ENCODE measurements around the gene GRB2. TPM values are rescaled to one million over a fixed set of nuclear protein-coding genes. Genes with fewer than 3 reads are reported as not detected.

The GRB2 gene
- total and polyA plus RNA-seq, 8 donors, result 18.5 to 64.7 (median 30.8) TPM

- FAIRE-seq, result no peak
- Histone ChIP-seq H3K4me3 (no peak overlapping the region), H3K36me3 (no peaks in the 10 kb centered on the region), H3K27me3 (no peaks in the 10 kb centered on the region), H3K9me3 (no peaks in the 10 kb centered on the region), H3K27ac (no peak overlapping the region), H3K4me1 (peaks cover 0 to 13% (median 9%) of the 10 kb centered on the region in 3 donors)
- ATAC-seq, result no peak
- 67 to 84% methylated on average over 3 of the region's 3 CpGs for WGBS, 2 donors
- intact Hi-C loops (cut with DNase I), result no loop called here
- TF ChIP-seq CTCF (IDR thresholded peaks at IDR 0.05), result no peak
- no peak for DNase-seq
Observed at GRCh38 chr17:75388476-75389030, 16.9 kb downstream of the GRB2 start.

GRCh38 chr17:75387771-75388170 is 17.7 kb downstream of the GRB2 start:
- ATAC-seq, result no peak
- no peak for TF ChIP-seq CTCF (IDR thresholded peaks at IDR 0.05)
- Histone ChIP-seq H3K4me1 (peaks cover 0 to 11% (median 3%) of the 10 kb centered on the region in 3 donors), H3K27me3 (no peaks in the 10 kb centered on the region), H3K4me3 (no peak overlapping the region), H3K9me3 (no peaks in the 10 kb centered on the region), H3K36me3 (no peaks in the 10 kb centered on the region), H3K27ac (no peak overlapping the region)
- intact Hi-C loops (cut with DNase I), result no loop called here
- no peak for DNase-seq
- FAIRE-seq, result no peak
- 89 to 92% methylated on average over 3 of the region's 3 CpGs for WGBS, 2 donors

- peaks cover 0 to 4% (median 3%) of the 10 kb centered on the region in 3 donors for H3K4me1 ChIP-seq
- intact Hi-C loops (cut with DNase I), result no loop called here
- no peak overlapping the region for H3K27ac ChIP-seq
- FAIRE-seq, result no peak
- H3K27me3 ChIP-seq, result no peaks in the 10 kb centered on the region
- no peak overlapping the region for H3K4me3 ChIP-seq
- H3K9me3 ChIP-seq, result no peaks in the 10 kb centered on the region
- DNase-seq, result no peak
- no peaks in the 10 kb centered on the region for H3K36me3 ChIP-seq
- TF ChIP-seq CTCF (IDR thresholded peaks at IDR 0.05), result no peak
- no peak for ATAC-seq
Observed at GRCh38 chr17:75386430-75386829, 19.0 kb downstream of the GRB2 start.

- Histone ChIP-seq H3K36me3 (no peaks in the 10 kb centered on the region), H3K27ac (no peak overlapping the region), H3K9me3 (no peaks in the 10 kb centered on the region), H3K4me1 (peaks cover 0 to 5% (median 4%) of the 10 kb centered on the region in 3 donors), H3K27me3 (no peaks in the 10 kb centered on the region), H3K4me3 (no peak overlapping the region)
- DNase-seq, result no peak
- no peak for ATAC-seq
- no peak for FAIRE-seq
- intact Hi-C loops (cut with DNase I), result no loop called here
- 96 to 99% methylated on average over 8 of the region's 8 CpGs for WGBS, 2 donors
- TF ChIP-seq CTCF (IDR thresholded peaks at IDR 0.05), result no peak
Observed at GRCh38 chr17:75384751-75385150, 20.7 kb downstream of the GRB2 start.

- no peak for ATAC-seq
Observed at GRCh38 chr17:75383842-75384195, 21.7 kb downstream of the GRB2 start.

More at GRCh38 chr17:75383842-75384195, 21.7 kb downstream of the GRB2 start:
- no peak for DNase-seq
- Histone ChIP-seq H3K27ac (no peak overlapping the region), H3K36me3 (no peaks in the 10 kb centered on the region), H3K9me3 (no peaks in the 10 kb centered on the region), H3K27me3 (no peaks in the 10 kb centered on the region), H3K4me3 (no peak overlapping the region), H3K4me1 (peaks cover 0 to 5% (median 4%) of the 10 kb centered on the region in 3 donors)
- FAIRE-seq, result no peak
- intact Hi-C loops (cut with DNase I), result no loop called here
- 79 to 87% methylated on average over 5 of the region's 5 CpGs for WGBS, 2 donors
- no peak for TF ChIP-seq CTCF (IDR thresholded peaks at IDR 0.05)

Data from pancreas (tissue), 10 donors.